ENCODE measurements around the gene NABP2. TPM values are rescaled to one million over a fixed set of nuclear protein-coding genes. Genes with fewer than 3 reads are reported as not detected.
"Not testable (repeated sequence)": the region's sequence is repeated elsewhere in the genome, so short reads cannot be mapped to it uniquely, and the experiment has no call there.

NABP2 gene
- total RNA-seq, 1 experiment from 2014 or later = 64.4 TPM

DNA sequence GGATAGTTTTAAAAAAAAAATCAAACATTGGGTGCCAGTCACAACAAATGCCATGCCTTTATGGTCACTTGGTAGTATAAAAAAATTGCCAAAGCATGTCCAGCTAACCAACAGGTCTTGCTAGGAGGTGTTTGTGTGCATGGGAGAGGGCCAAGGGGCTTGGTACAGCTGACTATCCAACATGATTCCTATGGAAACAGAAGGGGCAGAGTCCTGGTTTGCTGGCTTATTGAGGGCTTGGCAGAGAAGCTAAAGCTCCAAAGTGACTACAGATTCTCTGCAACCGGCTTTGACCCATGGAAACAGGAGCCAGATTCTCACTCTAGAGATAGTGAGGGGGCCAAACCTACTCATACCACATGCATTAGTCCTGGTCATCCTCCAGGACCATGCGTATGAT lies 48.3 kb downstream of the NABP2 start:
- not testable (repeated sequence) for DNase-seq (ENCODE audit: low read depth)

DNA sequence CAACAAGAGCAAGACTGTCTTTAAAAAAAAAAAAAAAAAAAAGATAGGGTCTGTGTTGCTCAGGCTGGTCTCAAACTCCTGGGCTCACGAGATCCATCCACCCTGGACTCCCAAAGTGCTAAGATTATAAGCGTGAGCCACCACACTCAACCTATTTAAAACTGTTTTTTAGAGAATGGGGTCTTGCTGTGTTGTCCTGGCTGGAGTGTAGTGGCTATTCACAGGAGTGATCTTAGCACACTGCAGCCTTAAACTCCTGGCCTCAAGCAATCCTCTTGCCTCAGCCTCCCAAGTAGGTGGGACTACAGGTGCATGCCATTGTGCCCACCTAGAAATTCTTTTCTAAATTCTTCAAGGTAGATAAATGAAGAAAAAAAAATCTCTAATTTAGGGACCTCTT lies 50.2 kb downstream of the NABP2 start:
- no peak for DNase-seq (ENCODE audit: low read depth)

DNA sequence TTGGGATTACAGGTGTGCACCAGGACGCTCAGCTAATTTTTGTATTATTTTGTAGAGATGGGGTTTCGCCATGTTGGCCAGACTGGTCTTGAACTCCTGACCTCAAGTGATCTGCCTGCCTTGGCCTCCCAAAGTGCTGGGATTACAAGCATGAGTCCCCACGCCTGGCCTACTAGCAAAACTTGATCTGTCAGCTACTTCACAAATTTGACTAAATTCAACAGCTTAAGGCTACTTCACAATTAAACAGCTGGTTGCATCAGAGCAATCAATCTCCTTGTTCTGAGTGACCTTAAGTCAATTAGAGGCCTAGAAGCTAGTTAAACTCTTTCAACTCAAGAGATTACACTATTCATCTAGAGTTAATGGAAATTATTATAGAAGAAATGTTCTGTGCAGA lies 54.8 kb downstream of the NABP2 start:
- no peak for DNase-seq (ENCODE audit: low read depth)

Other genes with a start within 250 kb of the NABP2 start
- 9.7 and 17.0 TPM in 2 replicates for gene SUOX, start 227.1 kb upstream of the NABP2 start, total RNA-seq (2014; rRNA removed; shearing (Covaris generic))
- gene IKZF4, start 203.3 kb upstream of the NABP2 start, total RNA-seq (2014; rRNA removed; shearing (Covaris generic)) = 0.57 and 1.2 TPM in 2 replicates
- gene RPS26, start 182.4 kb upstream of the NABP2 start, total RNA-seq (2014; rRNA removed; shearing (Covaris generic)) = 1,969 and 2,525 TPM in 2 replicates
- 0.37 TPM in 1 of 2 replicates, not detected in the other for gene ERBB3, start 144.2 kb upstream of the NABP2 start, total RNA-seq (2014; rRNA removed; shearing (Covaris generic))
- gene PA2G4, start 119.8 kb upstream of the NABP2 start, total RNA-seq (2014; rRNA removed; shearing (Covaris generic)) = 134 and 184 TPM in 2 replicates
- 2,885 and 2,938 TPM in 2 replicates for gene RPL41, start 107.7 kb upstream of the NABP2 start, total RNA-seq (2014; rRNA removed; shearing (Covaris generic))
- 1.4 and 2.1 TPM in 2 replicates for gene ZC3H10, start 106.1 kb upstream of the NABP2 start, total RNA-seq (2014; rRNA removed; shearing (Covaris generic))
- 86.5 and 117 TPM in 2 replicates for gene ESYT1, start 96.1 kb upstream of the NABP2 start, total RNA-seq (2014; rRNA removed; shearing (Covaris generic))
- 84.5 and 88.7 TPM in 2 replicates for gene MYL6B, start 71.8 kb upstream of the NABP2 start, total RNA-seq (2014; rRNA removed; shearing (Covaris generic))
- gene MYL6, start 66.0 kb upstream of the NABP2 start, total RNA-seq (2014; rRNA removed; shearing (Covaris generic)) = 2,913 and 3,348 TPM in 2 replicates
- 32.4 and 34.5 TPM in 2 replicates for gene SMARCC2, start 34.9 kb upstream of the NABP2 start, total RNA-seq (2014; rRNA removed; shearing (Covaris generic))
- 42.8 and 54.9 TPM in 2 replicates for gene RNF41, start 2.4 kb upstream of the NABP2 start, total RNA-seq (2014; rRNA removed; shearing (Covaris generic))
- gene SLC39A5, start 5.7 kb downstream of the NABP2 start, total RNA-seq (2014; rRNA removed; shearing (Covaris generic)) = not detected in 2 replicates
- gene ANKRD52, start 34.0 kb downstream of the NABP2 start, total RNA-seq (2014; rRNA removed; shearing (Covaris generic)) = 15.8 and 19.2 TPM in 2 replicates
- 15.4 and 17.1 TPM in 2 replicates for gene COQ10A, start 42.6 kb downstream of the NABP2 start, total RNA-seq (2014; rRNA removed; shearing (Covaris generic))
- gene CS, start 76.0 kb downstream of the NABP2 start, total RNA-seq (2014; rRNA removed; shearing (Covaris generic)) = 120 and 153 TPM in 2 replicates
- 182 and 223 TPM in 2 replicates for gene CNPY2, start 91.6 kb downstream of the NABP2 start, total RNA-seq (2014; rRNA removed; shearing (Covaris generic))
- 5.1 and 10.2 TPM in 2 replicates for gene PAN2, start 109.7 kb downstream of the NABP2 start, total RNA-seq (2014; rRNA removed; shearing (Covaris generic))
- not detected in 2 replicates for gene IL23A, start 114.5 kb downstream of the NABP2 start, total RNA-seq (2014; rRNA removed; shearing (Covaris generic))
- gene STAT2, start 135.8 kb downstream of the NABP2 start, total RNA-seq (2014; rRNA removed; shearing (Covaris generic)) = 354 and 382 TPM in 2 replicates
- gene APOF, start 138.5 kb downstream of the NABP2 start, total RNA-seq (2014; rRNA removed; shearing (Covaris generic)) = not detected in 2 replicates
- gene TIMELESS, start 225.1 kb downstream of the NABP2 start, total RNA-seq (2014; rRNA removed; shearing (Covaris generic)) = 6.5 and 11.9 TPM in 2 replicates
- gene MIP, start 230.3 kb downstream of the NABP2 start, total RNA-seq (2014; rRNA removed; shearing (Covaris generic)) = 0.15 TPM in 1 of 2 replicates, not detected in the other
- gene SPRYD4, start 244.2 kb downstream of the NABP2 start, total RNA-seq (2014; rRNA removed; shearing (Covaris generic)) = 1.3 and 1.4 TPM in 2 replicates